Smooth muscle cell of the brain vasculature (primary cell): Measurements from ENCODE around the gene KNSTRN.

ENCODE experiments used
- DNase-seq: peaks from one replicate; pipeline ENCODE4 v3.0.0-alpha.2; 2012; ENCODE audit warnings: low read depth, low spot score

KNSTRN gene, protein sequence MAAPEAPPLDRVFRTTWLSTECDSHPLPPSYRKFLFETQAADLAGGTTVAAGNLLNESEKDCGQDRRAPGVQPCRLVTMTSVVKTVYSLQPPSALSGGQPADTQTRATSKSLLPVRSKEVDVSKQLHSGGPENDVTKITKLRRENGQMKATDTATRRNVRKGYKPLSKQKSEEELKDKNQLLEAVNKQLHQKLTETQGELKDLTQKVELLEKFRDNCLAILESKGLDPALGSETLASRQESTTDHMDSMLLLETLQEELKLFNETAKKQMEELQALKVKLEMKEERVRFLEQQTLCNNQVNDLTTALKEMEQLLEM

DNA sequence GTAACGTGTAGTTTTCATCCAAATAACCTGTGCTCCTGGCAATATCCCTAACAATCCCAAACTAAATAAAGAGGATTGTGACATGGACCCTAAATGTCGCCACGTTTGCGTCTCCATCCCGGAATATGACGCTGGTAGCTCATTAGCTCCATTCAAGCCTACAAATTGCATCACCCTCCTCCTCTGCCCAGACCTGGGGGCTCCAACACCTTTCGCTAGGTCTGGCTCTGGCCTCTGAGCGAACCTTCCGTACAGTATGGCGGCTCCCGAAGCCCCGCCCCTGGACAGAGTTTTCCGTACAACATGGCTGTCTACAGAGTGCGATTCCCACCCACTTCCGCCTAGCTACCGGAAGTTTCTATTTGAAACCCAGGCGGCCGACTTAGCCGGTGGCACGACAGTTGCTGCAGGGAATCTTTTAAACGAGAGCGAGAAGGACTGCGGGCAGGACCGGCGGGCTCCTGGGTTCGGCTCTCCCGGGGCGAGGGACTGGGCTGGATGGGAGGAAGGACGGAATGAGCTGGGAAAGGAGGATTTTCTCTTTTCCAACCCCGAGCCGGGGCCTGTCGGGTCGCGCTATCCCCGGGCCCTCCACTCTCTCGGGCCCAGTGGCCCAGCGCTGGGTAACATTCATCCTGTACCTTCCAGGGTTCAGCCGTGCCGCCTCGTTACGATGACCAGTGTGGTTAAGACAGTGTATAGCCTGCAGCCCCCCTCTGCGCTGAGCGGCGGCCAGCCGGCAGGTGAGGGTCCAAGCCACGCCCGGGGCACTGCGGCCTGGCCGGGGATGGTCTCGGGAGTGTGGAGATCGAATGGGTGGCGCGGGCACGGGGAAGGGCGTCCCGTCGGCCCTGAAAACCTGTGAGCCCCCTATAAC is at the start of gene KNSTRN:
Gene KNSTRN, plus strand, starts transcription at position 142 of the 877 bp plus-strand sequence. Its CDS starts 115 bp downstream, at position 257.
- peak; percentile 82 for DNase-seq

DNA sequence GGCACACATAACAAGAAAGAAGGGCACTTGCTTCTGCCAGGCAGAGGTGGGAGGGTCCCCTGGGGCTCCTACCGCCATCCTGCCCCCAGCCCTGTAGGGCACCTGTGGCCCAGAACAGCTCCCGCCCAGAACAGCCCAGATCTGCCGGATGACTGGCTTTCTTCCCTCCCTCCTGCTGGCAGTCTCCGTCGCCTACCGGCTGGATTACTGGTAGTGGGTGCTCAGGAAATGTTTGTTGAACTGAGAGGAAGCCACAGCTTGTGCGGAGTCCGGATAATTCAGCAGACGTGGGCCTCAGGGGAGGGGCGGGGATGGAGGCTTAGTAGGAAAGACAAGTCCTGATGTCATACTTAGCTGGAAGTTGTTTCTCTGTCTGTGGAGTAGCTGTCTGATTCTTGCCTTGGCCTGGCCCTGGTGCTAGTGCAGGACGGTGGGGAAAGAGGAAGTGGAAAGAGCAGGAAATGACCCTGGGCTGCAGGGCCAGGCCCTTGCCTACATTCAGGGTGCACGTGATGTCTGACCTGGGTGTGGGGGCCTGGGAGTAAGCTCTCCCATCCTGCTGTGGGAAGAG is 48.5 kb upstream of the KNSTRN start:
- no peak for DNase-seq

DNA sequence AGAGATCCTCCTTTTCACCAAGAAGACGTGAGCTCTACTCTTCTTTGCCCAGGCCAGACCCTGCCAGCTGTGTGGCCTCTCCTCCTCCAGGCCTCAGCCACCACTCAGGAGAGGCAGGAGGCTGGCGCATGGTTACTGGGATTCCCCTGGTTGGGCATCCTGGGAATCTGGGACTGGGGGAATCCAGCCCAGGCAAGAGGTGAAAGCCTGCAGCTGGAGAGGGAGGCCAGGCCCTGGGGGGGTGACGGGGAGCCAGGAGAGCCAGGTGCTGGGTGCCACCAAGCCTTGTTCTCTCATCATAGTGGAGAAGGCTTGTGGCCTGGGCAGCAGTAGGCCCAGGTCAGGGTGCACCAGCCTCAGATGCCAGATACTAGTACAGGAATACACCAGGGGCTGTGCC is 48.0 kb upstream of the KNSTRN start:
- no peak for DNase-seq

DNA sequence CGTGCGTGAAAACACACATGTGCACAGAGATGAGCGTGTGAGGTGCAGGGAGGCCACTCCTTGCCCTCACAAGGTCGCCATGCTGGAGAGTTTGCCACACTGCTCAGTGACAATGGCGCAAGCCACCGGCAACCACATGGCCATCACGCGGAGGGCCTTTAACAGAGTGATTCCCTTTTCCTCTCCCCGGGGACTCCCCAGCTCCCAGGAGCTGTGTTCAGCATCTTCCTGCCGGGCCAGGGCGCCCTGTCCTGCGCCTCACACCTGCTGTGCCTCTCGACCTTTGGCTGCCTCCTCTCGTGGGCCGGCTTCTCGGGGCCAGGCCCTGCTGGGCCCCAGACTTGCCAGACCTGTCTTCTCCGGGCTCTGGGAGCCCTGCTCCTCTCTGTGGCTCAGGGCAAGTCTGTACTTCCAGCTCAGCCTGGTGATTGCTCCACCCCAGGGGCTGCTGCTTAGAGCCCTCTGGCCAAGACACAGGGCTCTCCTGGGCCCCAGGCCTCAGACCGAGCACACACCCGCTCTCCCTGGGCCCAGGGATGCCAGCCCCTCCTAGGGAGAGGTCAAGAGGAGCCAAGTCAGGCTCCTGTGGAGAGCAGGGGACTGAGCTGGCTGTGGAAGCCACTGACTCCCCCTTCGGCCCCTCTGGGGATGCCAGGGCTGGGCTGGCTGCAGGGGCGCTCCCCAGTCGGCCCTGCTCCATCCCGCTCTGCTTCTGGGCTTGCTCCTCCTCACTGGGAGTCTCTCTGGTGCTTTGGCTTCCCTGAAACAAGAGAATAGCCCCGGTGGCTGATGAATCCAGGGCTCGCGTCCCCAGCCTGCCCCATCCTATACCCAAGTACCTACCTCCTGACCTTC is 47.4 kb upstream of the KNSTRN start:
- no peak for DNase-seq

DNA sequence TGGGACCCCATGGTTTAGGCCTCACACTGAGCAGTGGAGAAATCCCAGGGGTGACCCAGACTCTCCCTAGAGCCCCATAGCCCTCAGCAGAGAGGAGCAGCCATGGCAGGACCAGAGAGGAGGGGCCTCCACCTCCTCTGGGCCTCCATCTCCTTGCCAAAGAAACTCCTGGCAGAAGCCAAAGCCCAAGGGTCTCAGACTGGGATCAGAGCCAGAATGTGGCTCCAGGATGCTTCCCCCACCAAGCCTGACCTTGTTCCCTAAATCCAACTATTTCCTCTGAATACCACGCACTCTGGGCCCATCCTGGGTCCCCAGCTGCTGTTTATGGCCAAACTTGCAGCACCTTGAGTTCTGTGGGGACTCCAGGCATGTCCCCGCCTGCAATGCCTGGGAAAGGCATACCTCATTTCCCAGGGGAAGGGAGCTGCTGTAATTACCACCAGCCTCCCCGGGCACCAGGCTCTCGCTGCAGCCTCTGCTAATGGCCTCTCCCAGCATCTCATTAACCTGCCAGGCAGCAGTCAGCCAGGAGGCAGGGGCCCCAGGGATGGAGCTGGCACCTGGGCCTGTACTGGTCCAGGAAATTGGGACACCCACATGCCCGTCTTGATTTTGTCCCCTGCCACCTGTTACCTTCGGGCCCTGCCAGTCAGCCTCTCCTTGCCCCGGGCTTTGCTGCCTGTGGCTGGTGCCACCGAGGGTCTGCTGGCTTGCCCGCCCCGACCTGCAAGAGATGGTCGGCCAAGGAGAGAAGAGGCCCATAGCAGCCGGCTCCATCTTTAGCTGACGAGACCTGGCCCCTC is 46.4 kb upstream of the KNSTRN start:
- no peak for DNase-seq

DNA sequence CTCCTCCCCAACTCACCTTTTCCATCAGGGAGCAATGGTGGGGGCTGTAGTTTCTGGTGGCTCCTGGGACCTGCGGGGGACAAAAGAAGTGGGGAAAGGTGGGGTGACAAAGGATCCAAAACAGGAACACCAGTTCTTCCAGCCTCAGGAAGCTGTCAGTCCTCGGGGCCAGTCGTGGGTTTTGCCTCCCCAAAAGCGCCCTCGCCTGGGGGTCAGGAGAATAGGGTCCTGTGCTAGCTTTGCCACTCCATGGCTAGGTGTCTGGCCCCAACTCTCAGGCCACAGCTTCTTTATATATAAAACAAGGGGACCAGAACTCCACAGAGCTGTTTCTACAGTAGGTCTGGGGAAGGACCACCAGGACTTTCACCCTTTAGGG is 45.8 kb upstream of the KNSTRN start:
- DNase-seq = no peak

DNA sequence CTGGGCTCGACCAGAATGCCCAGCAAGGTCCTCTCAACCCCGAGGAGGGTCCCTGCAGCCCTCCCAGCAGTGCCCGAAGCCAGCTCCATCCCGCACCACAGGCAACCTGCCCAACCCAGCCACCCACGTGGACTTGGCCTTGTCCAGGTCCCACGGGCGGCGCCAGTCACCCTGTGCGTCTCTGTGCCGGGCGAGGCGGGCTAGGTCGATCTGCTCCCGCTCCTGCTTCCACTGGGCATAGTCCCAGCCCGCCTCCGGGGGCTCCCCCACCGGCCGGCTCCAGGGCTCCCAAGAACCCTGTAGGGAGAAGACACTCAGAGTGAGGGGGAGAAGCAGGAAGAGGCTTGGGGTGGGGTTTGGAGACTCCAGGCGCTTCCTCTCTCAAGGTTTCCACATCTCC is 44.9 kb upstream of the KNSTRN start:
- no peak for DNase-seq

DNA sequence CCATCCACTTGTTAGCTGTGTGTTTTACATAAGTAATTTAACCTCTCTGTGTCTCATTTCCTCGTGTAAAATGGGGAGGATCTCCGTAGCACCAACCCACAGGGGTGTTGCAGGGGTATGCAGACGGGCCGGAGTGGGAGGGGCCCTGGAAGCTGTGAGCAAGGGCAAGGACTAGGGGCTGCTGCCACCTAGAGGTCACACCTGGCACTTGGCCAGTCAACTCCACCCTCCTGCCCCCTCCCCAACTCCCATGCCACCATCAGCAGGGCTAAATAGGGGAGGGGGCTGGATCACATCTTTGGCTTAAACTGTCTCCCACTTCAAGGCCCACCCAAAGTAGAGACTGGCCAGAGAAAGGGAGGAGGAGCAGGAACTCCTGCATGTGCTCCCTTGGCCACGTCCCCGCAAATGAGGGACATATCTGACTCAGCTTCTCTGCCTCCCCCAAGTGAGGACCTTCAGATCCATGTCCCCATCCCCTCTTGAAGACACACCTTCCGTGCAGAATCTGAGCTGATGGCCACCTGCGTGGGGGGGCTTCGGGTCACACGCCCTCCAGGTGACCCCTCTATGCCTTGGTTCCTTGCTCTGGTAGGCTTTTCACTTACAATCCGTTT is 44.4 kb upstream of the KNSTRN start:
- DNase-seq = no peak

DNA sequence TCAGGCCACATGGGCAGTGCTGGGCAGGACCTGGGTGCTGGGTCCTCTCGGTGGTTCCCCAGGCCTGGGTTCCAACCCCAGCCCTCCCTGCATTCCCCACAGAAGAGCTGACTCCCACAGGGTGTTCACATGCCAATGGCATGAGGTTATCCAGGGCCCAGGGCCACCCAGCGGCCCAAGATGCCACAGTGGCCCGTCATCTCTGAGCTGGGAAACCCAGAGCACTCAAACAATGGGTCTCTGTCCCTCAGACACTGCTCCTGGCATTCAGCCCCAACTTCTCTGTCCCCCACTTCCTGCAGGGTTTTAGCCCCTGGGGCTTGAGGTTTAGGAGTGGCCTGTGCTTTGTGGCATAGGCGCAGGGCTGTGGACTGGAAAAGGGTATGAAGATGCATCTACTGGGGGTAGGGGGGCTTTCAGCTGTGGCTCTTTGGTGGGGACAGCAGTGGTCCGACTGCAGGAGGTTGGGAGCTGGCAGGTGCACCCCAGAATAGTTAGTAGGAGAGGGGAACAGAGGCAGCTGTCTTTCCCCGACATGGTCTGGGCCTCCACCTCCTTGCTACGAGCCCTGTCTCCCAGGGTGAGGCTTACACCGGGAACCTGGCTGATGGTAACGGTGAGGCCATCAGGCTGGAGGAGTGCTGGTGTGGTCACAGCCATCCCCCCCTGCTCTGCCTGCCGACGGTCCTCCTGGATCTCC is 43.5 kb upstream of the KNSTRN start:
- DNase-seq = no peak

DNA sequence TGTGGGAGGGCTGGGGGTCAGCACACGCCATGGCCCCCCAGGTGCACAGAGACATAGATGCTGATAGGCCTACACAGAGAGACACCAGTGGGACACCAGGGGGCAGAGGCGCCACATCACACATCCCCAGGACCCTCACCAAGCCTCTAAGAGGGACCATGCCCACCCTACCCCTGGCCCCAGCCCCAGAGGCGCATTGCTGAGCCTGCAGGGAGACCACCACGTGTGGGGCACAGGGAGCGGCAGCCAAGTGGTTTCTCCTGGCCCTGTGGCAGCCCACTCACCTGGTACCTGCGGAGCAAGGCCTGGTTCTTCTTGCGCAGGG is 42.9 kb upstream of the KNSTRN start:
- no peak for DNase-seq

DNA sequence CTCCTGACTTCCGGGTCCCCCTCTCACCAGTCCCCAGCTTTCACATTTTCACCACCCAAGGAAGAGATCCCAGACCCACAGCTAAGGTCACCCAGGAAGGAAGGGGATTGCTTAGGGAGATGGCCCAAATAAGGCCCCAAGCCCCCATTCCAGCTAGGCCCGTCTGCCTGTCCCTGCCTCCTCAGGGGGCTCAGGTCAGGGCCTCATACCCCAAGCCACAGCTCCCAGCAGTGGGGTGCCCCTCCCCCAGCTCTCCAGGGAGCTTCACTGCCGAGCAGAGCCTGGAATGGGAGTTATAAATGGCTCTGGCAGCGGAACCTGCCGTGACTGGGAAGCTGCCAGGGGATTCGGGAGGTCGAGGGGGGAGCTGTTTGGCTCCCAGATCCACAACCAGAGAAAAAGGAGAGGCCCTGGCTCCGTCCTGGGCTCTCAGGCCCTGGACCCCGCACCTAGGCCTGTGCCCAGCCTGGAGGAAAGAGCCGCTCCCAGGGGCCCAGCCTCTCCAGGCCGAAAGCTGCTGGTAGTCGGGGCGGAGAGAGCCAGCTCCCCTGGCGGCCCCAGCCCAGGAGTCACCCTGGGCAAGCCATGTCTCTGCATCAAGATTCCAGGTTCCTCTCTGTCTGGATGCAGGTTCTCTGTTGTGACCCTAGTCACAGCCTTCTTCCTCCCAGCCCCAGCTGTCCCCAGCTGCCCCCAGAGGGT is 42.3 kb upstream of the KNSTRN start:
- DNase-seq = no peak

DNA sequence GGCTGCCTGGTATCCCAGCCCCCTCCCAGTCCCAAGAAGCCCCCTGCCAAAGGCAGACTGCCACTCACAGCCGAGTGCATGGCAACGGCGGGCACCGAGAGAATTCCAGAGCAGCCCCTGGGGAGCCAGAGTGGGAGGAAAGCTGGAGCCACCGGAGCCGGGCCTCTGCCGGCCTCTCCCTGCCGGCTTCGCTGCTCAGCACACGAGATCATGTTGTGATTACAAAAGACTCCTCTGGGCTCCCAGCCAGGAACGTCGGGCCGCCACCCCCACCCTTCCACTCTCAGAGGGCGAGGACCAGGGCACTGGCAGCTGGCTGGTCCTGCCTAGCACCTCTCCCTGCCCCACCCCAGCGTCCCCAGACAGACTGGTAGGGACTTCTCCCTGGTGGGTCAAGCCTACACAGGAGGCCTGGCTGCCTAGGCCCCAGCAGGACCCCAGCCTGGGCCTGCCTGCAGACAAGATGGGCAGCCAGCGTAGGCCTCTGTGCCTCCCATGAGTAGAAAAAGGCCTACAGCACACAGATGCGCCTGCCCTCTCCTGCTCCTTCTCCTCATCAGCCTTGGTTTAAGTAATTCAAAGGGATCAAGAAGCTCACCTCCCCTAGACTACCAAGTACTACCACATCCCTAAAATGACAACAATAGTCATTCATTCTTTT is 41.7 kb upstream of the KNSTRN start, which contains the start of gene CCDC9B:
Gene CCDC9B, minus strand, starts transcription at position 200 of the 661 bp plus-strand sequence. Its CDS starts 120 bp downstream, at position 80.
- DNase-seq = peak; percentile 58

DNA sequence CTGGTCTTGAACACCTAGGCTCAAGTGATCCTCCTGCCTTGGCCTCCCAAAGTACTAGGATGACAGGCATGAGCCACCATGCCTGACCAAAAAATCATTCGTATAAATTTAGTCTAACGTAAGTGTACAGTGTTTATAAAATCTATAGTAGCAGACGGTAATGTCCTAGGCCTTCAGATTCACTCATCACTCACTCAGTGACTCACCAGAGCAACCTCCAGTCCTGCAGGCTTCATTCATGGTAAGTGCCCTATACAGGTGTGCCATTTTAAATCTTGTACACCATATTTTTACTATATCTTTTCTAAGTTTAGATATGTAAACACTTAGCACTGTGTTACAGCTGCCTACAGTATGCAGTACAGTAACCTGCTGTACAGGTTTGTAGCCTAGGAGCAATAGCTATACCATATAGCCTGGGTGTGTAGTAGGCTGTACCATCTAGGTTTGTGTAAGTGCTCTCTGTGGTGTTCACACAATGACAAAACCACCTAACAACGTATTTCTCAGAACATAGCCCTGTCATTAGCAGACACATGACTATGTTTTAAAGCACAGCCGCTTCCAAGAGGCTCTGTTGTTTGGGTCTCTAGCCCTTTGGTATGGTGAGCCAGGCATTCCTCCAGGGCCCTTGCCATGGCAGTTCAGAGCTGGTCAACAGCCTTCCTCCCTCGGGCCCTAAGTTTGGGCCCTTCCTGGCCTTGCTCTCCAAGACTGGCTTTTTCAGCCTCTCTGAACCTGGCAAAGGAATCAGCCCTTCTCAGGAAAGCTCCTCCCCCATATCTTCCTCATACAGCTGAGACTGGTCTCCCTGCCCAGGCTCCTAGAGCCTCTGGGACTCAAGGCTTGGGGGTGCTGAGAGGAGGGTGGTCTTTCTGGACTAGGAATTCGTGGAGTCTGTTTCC is 39.9 kb upstream of the KNSTRN start:
- no peak for DNase-seq

DNA sequence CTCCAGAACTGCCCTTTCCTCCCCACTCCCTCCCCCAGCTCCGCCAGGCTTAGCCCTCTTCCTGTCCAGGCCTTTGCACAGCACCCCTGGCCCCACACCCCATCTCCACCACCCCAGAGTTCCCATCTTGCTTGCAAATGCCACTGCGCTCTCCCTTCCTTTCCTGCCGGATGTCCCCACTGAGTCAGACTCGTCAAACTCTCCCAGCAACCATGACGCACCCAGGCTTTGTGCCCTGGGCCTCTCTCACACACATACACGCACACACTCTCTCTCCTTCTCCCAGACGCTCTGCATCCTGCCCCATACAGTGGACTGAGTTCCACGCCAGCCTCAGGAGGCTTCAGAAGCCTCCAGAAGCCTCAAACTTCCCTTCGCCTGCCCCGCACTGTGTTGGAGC is 39.0 kb upstream of the KNSTRN start:
- no peak for DNase-seq

DNA sequence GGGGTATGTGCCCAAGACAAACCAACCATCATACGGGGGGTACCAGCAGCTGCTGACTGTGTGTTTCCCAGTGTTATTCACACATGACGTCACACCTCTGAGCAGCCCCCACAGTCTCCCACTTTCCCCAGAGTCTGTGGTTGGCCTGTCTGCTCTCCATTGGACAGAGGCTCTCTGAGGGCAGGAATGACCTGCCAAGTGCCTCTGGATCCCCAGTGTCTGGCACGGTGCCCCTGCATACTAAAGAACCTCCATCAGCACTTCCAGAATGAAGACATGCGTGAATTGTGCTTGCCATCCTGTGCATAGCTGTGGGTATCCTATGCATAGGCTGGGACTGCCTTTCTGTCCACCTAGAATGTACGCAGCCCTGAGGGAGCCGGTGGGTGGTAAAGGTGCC is 38.3 kb upstream of the KNSTRN start:
- DNase-seq = no peak

DNA sequence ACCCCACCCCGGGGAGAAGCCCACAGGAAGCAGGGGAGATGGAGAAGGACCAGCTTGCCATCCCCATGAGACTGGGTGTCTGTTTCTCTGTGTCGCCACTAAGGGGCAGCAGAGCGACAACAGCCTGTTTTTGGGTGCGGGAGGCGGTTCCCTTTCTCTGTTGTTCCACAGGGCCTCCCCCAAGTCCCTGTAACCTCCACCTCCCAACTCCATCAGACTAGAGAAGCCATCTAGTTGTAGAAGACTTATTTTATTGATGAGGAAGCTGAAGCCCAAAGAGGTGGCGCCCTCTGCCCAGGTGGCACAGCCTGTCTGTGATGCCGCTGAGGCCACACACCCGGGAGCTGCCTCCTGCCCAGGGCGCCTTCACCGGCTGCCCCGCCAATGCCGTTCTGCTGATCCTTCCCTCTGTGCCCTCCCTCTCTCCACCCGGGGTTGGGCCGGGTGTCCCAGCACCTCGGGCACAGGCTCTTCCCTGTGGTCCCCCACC is 37.8 kb upstream of the KNSTRN start:
- DNase-seq = no peak

DNA sequence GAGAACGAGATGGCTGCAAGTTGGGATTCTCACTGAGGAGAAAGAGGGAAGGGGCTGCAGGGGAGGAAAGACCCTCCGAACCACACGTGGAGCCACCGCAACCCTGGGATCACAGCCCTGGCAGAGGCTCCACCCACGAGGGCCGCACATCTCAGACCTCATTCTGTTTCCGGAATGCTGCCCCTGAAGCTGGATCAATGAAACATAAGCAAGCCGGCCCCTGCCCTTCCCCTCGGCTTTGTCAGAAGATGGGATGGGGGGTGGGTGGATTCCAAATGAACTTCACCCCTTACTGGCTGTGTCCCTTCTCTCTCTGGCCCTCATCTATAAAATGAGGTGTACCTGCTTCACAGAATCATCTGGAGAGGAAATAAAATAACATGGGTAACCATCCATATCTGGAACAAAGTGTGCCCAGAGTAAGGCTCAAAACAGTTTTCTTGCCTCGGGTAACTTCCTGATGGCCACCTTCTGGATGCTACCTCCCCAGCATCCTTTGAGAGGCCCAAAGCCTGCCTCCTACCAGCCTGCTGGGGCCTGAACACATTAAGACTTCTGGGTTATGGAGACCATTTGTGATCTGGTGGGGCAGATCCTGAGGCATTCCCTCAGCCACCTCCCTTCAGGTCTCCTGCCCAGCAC is 37.2 kb upstream of the KNSTRN start:
- DNase-seq = no peak
